A549 (cell line): ENCODE results near the gene SCYGR8. TPM values are rescaled to one million over a fixed set of nuclear protein-coding genes. Genes with fewer than 3 reads are reported as not detected.

Experiments used
- ATAC-seq, 2 experiments: fragments of 200-7000 bp in 1 of 2; fragments of >200 bp in 1 of 2; cut with Nextera tagmentation in 1 of 2; cut with Tn5 transposase in 1 of 2; 3 replicates each; pipeline versions ENCODE4 v1.8.0 to v1.9.1; 2018 to 2020; ENCODE audit warnings: mild to moderate bottlenecking in 1 of 2, moderate library complexity in 1 of 2
- CTCF ChIA-PET: fragments of 300-600 bp; sonication (Branson Sonifier 250); formaldehyde crosslinking; extraction: SDS; loops from one replicate; lab custom pipeline; 2021; ENCODE audit warnings: antibody characterized with exemption, inconsistent platforms; lab: Yijun Ruan, JAX
- POLR2A ChIA-PET: fragments of 350-600 bp; formaldehyde crosslinking; extraction: SDS; loops from one replicate; lab custom pipeline; 2021; ENCODE audit warnings: antibody characterized with exemption, inconsistent platforms; lab: Yijun Ruan, JAX
- DNase-seq, 2 experiments: peaks; one replicate each; pipeline versions ENCODE4 v3.0.0 to v3.0.0-alpha.2; 2011 to 2016; ENCODE audit warnings: low read depth in 1 of 2, low spot score in 1 of 2
- FAIRE-seq: peaks from 2 replicates; lab custom pipeline; 2011; peaks lifted over from hg19 to GRCh38; lab: Jason Lieb, UNC
- H3K27ac ChIP-seq, 2 experiments: fragments of >200 bp; sonication (Bioruptor Twin); formaldehyde crosslinking; 3 replicates each; pipeline ENCODE4 v1.5.1; 2016 to 2017
- H3K4me1 ChIP-seq: fragments of >200 bp; sonication (Bioruptor Twin); formaldehyde crosslinking; 3 replicates; pipeline ENCODE4 v1.6.1; 2016
- H3K4me2 ChIP-seq: fragments of >200 bp; sonication (Bioruptor Twin); formaldehyde crosslinking; 3 replicates; pipeline ENCODE4 v1.6.1; 2016
- H3K4me3 ChIP-seq: fragments of >200 bp; sonication (Bioruptor Twin); formaldehyde crosslinking; 3 replicates; pipeline ENCODE4 v1.5.1; 2016
- H3K9me3 ChIP-seq: fragments of >200 bp; sonication (Bioruptor Twin); formaldehyde crosslinking; 3 replicates; pipeline ENCODE4 v1.6.1; 2016
- CBX8 ChIP-seq: fragments of 200-600 bp; sonication (generic); IDR thresholded peaks from 2 replicates; pipeline ENCODE4 v1.6.1; 2016
- CEBPB ChIP-seq, 2 experiments: fragments of >200 bp in 1 of 2; sonication (Bioruptor Twin) in 1 of 2; formaldehyde crosslinking in 1 of 2; IDR thresholded peaks; 2 replicates each; pipeline ENCODE4 v1.6.1; 2012 to 2016
- EHMT2 ChIP-seq: fragments of 200-600 bp; sonication (generic); IDR thresholded peaks from 2 replicates; pipeline ENCODE4 v1.6.1; 2016; ENCODE audit warnings: antibody characterized with exemption, low read depth, mild to moderate bottlenecking, moderate library complexity
- HOXA7 ChIP-seq: fragments of 250-450 bp; sonication (Bioruptor Pico); IDR thresholded peaks from 2 replicates; pipeline ENCODE4 v1.5.0; 2020; ENCODE audit warnings: mild to moderate bottlenecking, moderate library complexity
- HOXB13 ChIP-seq: fragments of 250-450 bp; sonication (Bioruptor Pico); IDR thresholded peaks from 2 replicates; pipeline ENCODE4 v1.5.0; 2020; ENCODE audit warnings: low read depth, mild to moderate bottlenecking, moderate library complexity
- JUNB ChIP-seq: fragments of >200 bp; sonication (Bioruptor Twin); formaldehyde crosslinking; IDR thresholded peaks from 2 replicates; pipeline ENCODE4 v1.6.1; 2016
- MAZ ChIP-seq: fragments of 150-350 bp; IDR thresholded peaks from 2 replicates; pipeline ENCODE4 v1.6.1; 2014; ENCODE audit warnings: antibody characterized with exemption, low read depth, low read length, borderline replicate concordance
- MYC ChIP-seq: IDR thresholded peaks from 2 replicates; pipeline ENCODE4 v1.6.1; 2012; ENCODE audit warnings: mild to moderate bottlenecking, inconsistent platforms, low read length, improper control_type of control experiment, borderline replicate concordance
- POLR2A ChIP-seq: IDR thresholded peaks from 2 replicates; pipeline ENCODE4 v1.6.1; 2012; ENCODE audit warnings: mild to moderate bottlenecking, low read length
- RARB ChIP-seq: fragments of 250-450 bp; sonication (Bioruptor Pico); IDR thresholded peaks from 2 replicates; pipeline ENCODE4 v1.8.0; 2021; ENCODE audit warnings: mild to moderate bottlenecking, moderate library complexity
- RFX5 ChIP-seq: fragments of 450-650 bp; IDR thresholded peaks from 2 replicates; pipeline ENCODE4 v1.7.1; 2014; ENCODE audit warnings: antibody characterized with exemption, mild to moderate bottlenecking, moderate library complexity
- RNF2 ChIP-seq: fragments of 200-600 bp; sonication (generic); IDR thresholded peaks from 2 replicates; pipeline ENCODE4 v1.6.1; 2016; ENCODE audit warnings: low read depth, mild to moderate bottlenecking, antibody characterized with exemption, moderate library complexity, borderline replicate concordance
- SMC3 ChIP-seq: fragments of >200 bp; sonication (Bioruptor Twin); formaldehyde crosslinking; IDR thresholded peaks from 3 replicates; pipeline ENCODE4 v1.6.1; 2018; ENCODE audit warnings: inconsistent platforms
- SREBF2 ChIP-seq: fragments of 450-650 bp; IDR thresholded peaks from 2 replicates; pipeline ENCODE4 v1.6.1; 2014; ENCODE audit warnings: mild to moderate bottlenecking, moderate library complexity
- TP53 ChIP-seq: fragments of 250-450 bp; sonication (Bioruptor Pico); IDR thresholded peaks from 2 replicates; pipeline ENCODE4 v1.5.0; 2021; ENCODE audit warnings: mild to moderate bottlenecking, moderate library complexity
- ZFP36 ChIP-seq: fragments of 450-650 bp; IDR thresholded peaks from 2 replicates; pipeline ENCODE4 v1.6.1; 2014; ENCODE audit warnings: borderline replicate concordance; ENCODE audit not compliant: partially characterized antibody
- ZNF302 ChIP-seq: fragments of 250-450 bp; sonication (Bioruptor Pico); IDR thresholded peaks from 2 replicates; pipeline ENCODE4 v1.9.0; 2021; ENCODE audit warnings: inconsistent platforms, mild to moderate bottlenecking, moderate library complexity
- WGBS: methylation state at CpG from one replicate; pipeline ENCODE4 v1.1.6; 2017; ENCODE audit errors: missing lambda C conversion rate; 5-methylcytosine and 5-hydroxymethylcytosine counted together
- polyA plus RNA-seq, 4 experiments: library from polyadenylated mRNA; depleted of rRNA in 3 of 4; stranded (reverse); fragments of >200 nt; fragmentation: RNase III in 1 of 4; extraction: RNeasy Plus Mini Kit Qiagen cat#74134 plus additional on column Dnase treatment in 1 of 4; gene quantifications; 2 replicates in 3 of 4; 3 replicates in 1 of 4; pipeline ENCODE4 v1.2.3, GENCODE V29; 2011 to 2017
- TF ChIP-seq, protein P1 (sequence below): fragments of >200 bp; sonication (Bioruptor Twin); formaldehyde crosslinking; IDR thresholded peaks from 2 replicates; pipeline ENCODE4 v1.6.1; 2016
- TF ChIP-seq, protein P2 (sequence below): IDR thresholded peaks from 2 replicates; pipeline ENCODE4 v1.6.1; 2012
- TF ChIP-seq, protein P3 (sequence below): fragments of 250-450 bp; sonication (Bioruptor Pico); IDR thresholded peaks from 2 replicates; pipeline ENCODE4 v1.5.0; 2020; ENCODE audit warnings: low read depth, mild to moderate bottlenecking, moderate library complexity
- TF ChIP-seq, protein P4 (sequence below): IDR thresholded peaks from 2 replicates; pipeline ENCODE4 v1.6.1; 2012; ENCODE audit warnings: low read depth, borderline replicate concordance
- TF ChIP-seq, protein P5 (sequence below): fragments of 200-600 bp; sonication (generic); IDR thresholded peaks from 2 replicates; pipeline ENCODE4 v1.6.1; 2016; ENCODE audit warnings: antibody characterized with exemption, mild to moderate bottlenecking, moderate library complexity

SCYGR8 gene
- polyA plus RNA-seq, 2 of the 4 experiments (the other 2 are of a cell fraction) = not detected

DNA sequence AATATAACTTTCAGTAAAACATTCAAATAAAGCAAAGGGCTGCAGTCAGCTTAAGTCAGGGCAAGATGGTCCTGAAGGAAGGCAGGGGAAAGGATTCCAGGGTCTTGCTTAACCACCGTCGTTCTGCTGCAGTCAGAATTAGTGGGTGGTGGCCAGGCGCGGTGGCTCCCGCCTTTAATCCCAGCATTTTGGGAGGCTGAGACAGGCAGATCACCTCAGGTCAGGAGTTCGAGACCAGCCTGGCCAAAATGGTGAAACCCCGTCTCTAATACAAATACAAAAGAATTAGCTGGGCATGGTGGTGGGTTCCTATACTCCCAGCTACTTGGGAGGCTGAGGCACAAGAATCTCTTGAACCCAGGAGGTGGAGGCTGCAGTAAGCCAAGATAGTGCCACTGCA is 34.7 kb upstream of the SCYGR8 start (continued):
- TF ChIP-seq RNF2 (no peak), MYC (no peak), SMC3 (no peak), JUNB (no peak)
- TF ChIP-seq, protein P1, sequence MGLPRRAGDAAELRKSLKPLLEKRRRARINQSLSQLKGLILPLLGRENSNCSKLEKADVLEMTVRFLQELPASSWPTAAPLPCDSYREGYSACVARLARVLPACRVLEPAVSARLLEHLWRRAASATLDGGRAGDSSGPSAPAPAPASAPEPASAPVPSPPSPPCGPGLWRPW = no peak
- TF ChIP-seq, protein P2, sequence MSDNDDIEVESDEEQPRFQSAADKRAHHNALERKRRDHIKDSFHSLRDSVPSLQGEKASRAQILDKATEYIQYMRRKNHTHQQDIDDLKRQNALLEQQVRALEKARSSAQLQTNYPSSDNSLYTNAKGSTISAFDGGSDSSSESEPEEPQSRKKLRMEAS = no peak
- TF ChIP-seq, protein P3, sequence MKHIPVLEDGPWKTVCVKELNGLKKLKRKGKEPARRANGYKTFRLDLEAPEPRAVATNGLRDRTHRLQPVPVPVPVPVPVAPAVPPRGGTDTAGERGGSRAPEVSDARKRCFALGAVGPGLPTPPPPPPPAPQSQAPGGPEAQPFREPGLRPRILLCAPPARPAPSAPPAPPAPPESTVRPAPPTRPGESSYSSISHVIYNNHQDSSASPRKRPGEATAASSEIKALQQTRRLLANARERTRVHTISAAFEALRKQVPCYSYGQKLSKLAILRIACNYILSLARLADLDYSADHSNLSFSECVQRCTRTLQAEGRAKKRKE = no peak

DNA sequence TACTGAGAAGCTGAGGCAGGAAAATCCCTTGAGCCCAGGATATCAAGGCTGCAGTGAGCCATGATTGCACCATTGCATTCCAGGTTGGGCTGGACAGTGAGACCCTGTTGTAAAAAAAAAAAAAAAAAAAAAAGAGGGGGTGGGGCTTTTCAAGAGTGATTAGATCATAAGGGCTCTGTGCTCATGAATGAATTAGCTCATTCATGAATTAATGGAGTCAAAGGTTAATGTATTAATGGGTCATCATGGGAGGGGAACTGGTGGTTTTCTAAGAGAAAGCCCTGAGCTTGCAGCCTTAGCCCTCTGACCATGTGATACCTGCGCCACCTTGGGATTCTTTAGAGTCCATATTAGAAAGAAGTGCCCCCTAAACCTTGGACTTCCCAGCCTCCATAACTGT is 32.4 kb upstream of the SCYGR8 start:
- H3K4me1 ChIP-seq = peaks cover 4% of the 10 kb centered on the region
- WGBS = 95% methylated on average over 1 of the region's 1 CpG
- FAIRE-seq = no peak
- no peak overlapping the region for H3K27ac ChIP-seq
- no peak for DNase-seq
- CTCF ChIA-PET = interaction anchor here (0.6 to 1.4 kb wide), 3 partner anchors 16 to 1873 kb away, joined by 3 to 4 read pairs (median 3); no protein-coding TSS in a partner anchor
- H3K9me3 ChIP-seq = no peaks in the 10 kb centered on the region
- POLR2A ChIA-PET = no interaction called here
- ATAC-seq = no peak
- no peak overlapping the region for H3K4me3 ChIP-seq
- TF ChIP-seq TP53 (CRISPR knock-in tag) (no peak), ZNF302 (no peak), JUNB (no peak), HOXA7 (no peak), HOXB13 (CRISPR knock-in tag) (no peak)
- H3K4me2 ChIP-seq = no peak overlapping the region

DNA sequence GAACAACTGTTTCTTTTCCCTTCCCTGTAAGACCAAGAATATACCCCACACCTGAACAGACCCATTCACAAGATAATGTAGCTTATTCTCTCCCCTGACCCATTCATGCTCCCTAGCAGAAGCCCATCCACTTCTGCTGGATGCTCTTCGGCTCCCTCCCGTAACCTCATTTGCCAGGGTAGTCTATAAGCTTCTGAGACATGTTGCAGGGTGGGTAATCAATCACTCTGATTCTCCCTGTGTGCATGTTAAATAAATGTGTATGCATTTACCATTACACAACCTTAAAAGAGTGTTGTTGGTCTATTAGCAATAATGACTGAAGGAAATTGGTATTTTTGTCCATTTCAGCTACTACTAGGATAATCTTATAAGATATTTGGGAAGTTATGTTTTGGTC is 29.2 kb upstream of the SCYGR8 start:
- WGBS = 93% methylated on average over 2 of the region's 2 CpGs
- DNase-seq = no peak
- no peak overlapping the region for H3K4me3 ChIP-seq
- H3K27ac ChIP-seq = no peak overlapping the region
- peaks cover 8% of the 10 kb centered on the region for H3K4me1 ChIP-seq
- no peaks in the 10 kb centered on the region for H3K9me3 ChIP-seq
- POLR2A ChIA-PET = interaction anchor here (0.7 kb wide), 1 partner anchor 51 kb away, joined by 5 read pairs; no protein-coding TSS in a partner anchor
- TF ChIP-seq RFX5 = no peak
- TF ChIP-seq EHMT2 = no peak
- no peak for TF ChIP-seq SREBF2
- no peak for TF ChIP-seq MAZ
- TF ChIP-seq ZFP36 = no peak
- TF ChIP-seq HOXB13 (CRISPR knock-in tag) = no peak
- CTCF ChIA-PET = interaction anchor here (1.1 to 1.6 kb wide), 3 partner anchors 58 to 245 kb away, joined by 3 to 4 read pairs (median 3); no protein-coding TSS in a partner anchor
- no peak overlapping the region for H3K4me2 ChIP-seq
- no peak for FAIRE-seq
- ATAC-seq = no peak

DNA sequence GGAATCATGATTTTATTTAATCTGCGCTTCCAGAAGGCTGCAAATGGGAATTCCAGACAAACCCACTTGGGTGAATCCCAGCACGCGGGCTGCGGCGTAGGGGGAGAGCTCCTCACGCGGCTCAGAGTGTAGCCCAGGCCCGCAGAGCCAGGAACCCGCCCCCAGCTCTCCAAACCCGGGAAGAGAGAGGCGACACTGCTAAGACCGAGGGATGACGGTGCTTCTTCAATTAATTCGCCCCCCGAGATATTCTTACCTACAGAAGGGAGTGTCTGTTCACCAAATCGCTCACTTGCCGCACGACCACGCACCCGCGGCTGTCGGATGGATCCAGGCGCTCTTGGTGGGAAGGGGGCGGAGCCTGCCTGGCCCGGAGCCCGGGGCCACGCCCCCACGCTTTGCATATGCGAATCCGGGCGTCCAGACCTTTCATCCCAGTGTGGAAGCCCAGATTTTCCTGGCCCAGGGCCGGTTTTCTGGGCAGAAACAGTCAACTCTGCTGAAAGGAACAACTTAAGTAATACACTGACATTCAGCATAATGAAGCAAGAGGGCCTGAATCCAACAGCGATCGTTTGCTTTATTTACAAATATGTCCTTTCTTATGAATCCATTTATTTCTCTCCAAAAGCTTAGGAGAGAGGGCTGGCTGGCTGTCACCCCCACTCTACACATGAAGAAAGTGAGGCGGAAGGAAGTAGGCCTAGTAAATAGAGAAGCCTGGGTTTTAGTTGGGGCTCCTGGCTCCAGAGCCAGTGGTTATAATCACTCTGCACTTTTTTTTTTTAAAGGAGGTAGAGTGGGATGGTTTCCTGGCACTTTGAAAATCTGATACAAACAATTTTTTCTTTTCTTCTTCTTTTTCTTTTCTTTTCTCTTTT is 27.8 kb upstream of the SCYGR8 start, which contains the start of gene SLC19A3:
SLC19A3 (minus strand) TSS at position 342 of the 881 bp plus-strand sequence. CDS start 15,710 bp downstream, outside the sequence.
- CTCF ChIA-PET = interaction anchor here (0.6 to 1.6 kb wide), 2 partner anchors 19 to 145 kb away, joined by 3 to 4 read pairs; no protein-coding TSS in a partner anchor
- peak; percentile 98 for ATAC-seq

More for the DNA sequence above, 27.8 kb upstream of the SCYGR8 start, which contains the start of gene SLC19A3:
- H3K4me2 ChIP-seq = peak within 1 kb of the TSS; percentile 77
- peak within 1 kb of the TSS; percentile 59 for H3K4me3 ChIP-seq
- peak within 1 kb of the TSS; percentile 59 to 78 for H3K27ac ChIP-seq
- DNase-seq = peak; percentile 79 to 82
- POLR2A ChIA-PET = interaction anchor here (0.6 kb wide), 1 partner anchor 60 kb away, joined by 3 read pairs; no protein-coding TSS in a partner anchor
- TF ChIP-seq HOXA7 = no peak
- no peak for TF ChIP-seq RARB (CRISPR knock-in tag)
- TF ChIP-seq, protein P4, sequence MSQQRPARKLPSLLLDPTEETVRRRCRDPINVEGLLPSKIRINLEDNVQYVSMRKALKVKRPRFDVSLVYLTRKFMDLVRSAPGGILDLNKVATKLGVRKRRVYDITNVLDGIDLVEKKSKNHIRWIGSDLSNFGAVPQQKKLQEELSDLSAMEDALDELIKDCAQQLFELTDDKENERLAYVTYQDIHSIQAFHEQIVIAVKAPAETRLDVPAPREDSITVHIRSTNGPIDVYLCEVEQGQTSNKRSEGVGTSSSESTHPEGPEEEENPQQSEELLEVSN = 0 out of 2 replicates have a peak, but pooled peaks have one; percentile 3
- TF ChIP-seq CBX8 = no peak
- TF ChIP-seq, protein P2 = peak; percentile 55
- 0 out of 4 replicates have a peak, but pooled peaks of 1 of the 2 experiments have one; percentile 16 for TF ChIP-seq CEBPB (IDR thresholded peaks at IDR 0.05)
- TF ChIP-seq POLR2A = peak; percentile 18; the same call in 1 of the 2 replicates
- no peak for TF ChIP-seq ZNF302
- TF ChIP-seq, protein P5, sequence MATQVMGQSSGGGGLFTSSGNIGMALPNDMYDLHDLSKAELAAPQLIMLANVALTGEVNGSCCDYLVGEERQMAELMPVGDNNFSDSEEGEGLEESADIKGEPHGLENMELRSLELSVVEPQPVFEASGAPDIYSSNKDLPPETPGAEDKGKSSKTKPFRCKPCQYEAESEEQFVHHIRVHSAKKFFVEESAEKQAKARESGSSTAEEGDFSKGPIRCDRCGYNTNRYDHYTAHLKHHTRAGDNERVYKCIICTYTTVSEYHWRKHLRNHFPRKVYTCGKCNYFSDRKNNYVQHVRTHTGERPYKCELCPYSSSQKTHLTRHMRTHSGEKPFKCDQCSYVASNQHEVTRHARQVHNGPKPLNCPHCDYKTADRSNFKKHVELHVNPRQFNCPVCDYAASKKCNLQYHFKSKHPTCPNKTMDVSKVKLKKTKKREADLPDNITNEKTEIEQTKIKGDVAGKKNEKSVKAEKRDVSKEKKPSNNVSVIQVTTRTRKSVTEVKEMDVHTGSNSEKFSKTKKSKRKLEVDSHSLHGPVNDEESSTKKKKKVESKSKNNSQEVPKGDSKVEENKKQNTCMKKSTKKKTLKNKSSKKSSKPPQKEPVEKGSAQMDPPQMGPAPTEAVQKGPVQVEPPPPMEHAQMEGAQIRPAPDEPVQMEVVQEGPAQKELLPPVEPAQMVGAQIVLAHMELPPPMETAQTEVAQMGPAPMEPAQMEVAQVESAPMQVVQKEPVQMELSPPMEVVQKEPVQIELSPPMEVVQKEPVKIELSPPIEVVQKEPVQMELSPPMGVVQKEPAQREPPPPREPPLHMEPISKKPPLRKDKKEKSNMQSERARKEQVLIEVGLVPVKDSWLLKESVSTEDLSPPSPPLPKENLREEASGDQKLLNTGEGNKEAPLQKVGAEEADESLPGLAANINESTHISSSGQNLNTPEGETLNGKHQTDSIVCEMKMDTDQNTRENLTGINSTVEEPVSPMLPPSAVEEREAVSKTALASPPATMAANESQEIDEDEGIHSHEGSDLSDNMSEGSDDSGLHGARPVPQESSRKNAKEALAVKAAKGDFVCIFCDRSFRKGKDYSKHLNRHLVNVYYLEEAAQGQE = no peak
- H3K4me1 ChIP-seq = peaks cover 14% of the 10 kb centered on the region
- FAIRE-seq = no peak
- no peaks in the 10 kb centered on the region for H3K9me3 ChIP-seq
- WGBS = 4% methylated on average over 28 of the region's 35 CpGs
